ENCODE results near the gene PACC1. TPM values are rescaled to one million over a fixed set of nuclear protein-coding genes. Genes with fewer than 3 reads are reported as not detected.
"Not testable (repeated sequence)": the region's sequence is repeated elsewhere in the genome, so short reads cannot be mapped to it uniquely, and the experiment has no call there.

PACC1 gene
- total RNA-seq, 1 donor from 2014 or later: 1.2 TPM

DNA sequence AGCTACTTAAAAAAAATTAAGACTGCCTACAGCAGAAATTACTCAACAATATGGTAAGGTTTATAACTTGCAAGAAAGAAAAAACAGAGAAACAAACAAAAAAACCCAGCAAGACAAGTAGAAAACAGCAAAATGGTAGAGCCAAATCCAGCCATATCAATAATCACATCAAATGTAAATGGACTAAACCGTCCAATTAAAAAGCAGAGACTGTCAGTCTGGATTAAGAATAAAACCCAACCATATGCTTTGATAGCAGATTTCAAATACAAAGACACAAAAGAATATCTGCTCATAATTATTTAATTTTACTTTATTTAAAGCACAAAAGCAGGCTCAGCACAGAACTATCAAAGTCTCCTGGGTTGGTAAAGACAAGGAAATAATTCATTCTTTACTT is 17.5 kb downstream of the PACC1 start:
- ATAC-seq (no peak), DNase-seq (ENCODE audit: low spot score) (no peak)

DNA sequence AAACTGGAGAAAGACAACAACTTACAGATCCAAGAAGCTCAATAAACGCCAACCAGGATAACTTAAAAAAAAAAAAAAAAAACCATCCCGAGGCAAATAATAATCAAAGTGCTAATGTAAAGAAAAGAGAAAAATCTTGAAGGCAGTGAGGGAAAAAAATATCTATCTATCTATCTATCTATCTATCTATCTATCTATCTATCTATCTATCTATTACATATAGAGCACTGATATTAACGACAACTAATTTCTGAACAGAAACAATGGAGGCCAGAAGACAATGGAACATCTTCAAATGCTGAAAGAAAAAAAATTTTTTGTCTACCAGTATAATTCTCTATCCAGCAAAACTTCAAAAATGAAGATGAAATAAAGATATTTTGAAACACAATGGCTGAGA is 18.0 kb downstream of the PACC1 start:
- no peak for ATAC-seq
- no peak for DNase-seq (ENCODE audit: low spot score)

DNA sequence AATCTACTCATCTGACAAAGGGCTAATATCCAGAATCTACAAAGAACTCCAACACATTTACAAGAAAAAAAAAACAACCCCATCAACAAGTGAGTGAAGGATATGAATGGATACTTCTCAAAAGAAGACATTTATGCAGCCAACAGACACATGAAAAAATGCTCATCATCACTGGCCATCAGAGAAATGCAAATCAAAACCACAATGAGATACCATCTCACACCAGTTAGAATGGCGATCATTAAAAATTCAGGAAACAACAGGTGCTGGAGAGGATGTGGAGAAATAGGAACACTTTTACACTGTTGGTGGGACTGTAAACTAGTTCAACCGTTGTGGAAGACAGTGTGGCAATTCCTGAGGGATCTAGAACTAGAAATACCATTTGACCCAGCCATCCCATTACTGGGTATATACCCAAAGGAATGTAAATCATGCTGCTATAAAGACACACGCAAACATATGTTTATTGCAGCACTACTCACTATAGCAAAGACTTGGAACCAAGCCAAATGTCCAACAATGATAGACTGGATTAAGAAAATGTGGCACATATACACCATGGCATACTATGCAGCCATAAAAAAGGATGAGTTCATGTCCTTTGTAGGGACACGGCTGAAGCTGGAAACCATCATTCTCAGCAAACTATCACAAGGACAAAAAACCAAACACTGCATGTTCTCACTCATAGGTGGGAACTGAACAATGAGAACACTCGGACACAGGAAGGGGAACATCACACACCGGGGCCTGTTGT is 18.8 kb downstream of the PACC1 start:
- not testable (repeated sequence) for ATAC-seq; DNase-seq (ENCODE audit: low spot score)

DNA sequence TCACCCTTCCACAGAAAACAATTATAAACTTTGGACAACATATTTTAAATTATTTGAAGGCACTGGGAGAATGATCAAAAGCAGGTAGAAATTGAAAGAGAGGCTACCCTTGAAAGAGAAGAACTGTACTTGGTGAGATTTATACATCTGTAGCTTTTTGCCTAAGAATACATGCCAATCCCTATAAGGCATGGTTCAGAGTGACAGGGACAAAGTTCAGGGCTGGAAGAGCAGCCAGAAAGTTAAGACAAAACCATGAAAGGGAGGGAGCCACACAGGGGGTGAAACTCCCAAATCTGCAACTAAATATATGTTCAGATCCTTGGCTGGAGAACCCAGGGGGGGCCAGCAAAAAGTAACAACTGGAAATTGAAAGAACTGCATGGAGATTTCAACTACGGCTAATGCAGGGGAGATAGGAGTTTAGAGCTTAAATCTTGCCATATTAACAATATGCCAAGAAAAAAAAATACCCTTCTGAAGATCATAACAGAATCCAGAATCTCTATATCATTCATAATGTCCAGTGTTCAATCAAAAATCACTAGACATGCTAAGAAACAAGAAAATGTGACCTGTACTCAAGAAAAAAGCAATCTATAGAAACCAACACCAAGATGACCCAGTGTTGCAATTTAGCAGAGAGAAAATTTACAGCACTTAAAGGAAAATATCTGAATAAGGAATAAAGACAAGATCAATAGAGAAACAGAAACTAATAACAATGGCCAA is 25.5 kb downstream of the PACC1 start:
- ATAC-seq (no peak), DNase-seq (ENCODE audit: low spot score) (no peak)

DNA sequence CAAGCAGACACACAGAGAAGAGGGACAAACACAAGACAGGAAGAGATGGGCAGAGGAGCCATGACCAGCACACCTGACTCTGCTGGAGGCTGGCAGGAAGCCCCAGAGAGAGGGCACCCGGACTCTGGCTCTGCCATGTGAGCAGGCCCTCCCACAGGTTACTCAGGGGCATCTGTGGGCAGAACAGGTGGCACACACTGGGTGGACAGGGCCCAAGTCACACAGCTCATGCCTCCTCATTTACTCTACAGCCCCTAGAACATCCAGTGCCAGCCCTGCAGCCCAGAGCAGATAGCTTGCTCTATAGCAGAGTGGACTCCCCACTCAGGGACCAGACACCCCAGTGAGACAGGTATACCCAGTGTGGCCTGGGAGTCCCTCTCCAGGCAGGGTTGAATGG is 28.7 kb downstream of the PACC1 start:
- DNase-seq (ENCODE audit: low spot score) (no peak), ATAC-seq (peak; percentile 45)

DNA sequence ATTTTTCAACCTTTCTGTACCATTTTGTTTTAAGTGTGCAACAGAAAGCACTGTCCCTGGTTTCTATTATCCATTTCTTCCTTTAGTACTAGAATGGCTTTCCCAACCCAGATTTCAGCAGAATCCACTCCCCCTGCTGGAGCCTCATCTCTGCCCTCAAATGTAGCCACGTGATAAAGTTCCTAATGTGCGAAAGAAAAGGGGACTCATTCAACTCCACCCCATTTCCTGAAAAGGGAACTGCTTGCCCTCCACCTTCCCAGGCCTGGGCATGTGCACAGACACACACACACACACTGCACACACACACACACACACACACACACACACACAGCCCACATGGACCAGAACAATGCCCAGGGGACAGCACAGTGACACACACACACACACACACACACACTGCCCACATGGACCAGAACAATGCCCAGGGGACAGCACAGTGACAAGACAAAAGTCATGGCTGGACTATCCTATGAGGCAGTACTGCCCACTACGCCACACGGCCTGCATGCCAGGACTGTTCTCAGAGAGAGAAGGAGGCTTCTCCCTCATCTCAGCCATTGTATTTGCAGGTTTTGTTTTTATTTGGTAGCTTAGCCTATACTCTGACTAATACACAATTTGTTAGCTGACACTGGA is 33.2 kb downstream of the PACC1 start:
- ATAC-seq (peak; percentile 27), DNase-seq (ENCODE audit: low spot score) (no peak)

DNA sequence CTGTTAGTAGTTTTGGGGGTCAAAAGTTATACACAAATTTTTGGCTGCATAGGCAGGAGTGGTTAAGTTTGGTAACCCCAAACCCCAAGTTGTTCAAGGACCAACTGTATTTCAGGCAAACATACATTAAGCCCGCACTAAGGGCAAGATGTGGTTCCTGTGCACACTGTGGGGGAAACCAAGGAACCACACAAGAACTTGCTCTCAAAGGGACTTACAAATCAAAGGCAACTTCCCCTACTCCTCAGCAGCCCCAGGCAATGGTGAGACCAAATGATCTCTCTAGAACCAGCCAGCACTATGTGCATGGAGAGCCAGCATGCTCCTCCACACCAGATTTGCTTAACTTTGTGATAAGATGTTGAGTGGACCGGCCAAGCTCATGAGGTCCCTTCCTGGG is 35.3 kb downstream of the PACC1 start:
- ATAC-seq (no peak), DNase-seq (ENCODE audit: low spot score) (no peak)

DNA sequence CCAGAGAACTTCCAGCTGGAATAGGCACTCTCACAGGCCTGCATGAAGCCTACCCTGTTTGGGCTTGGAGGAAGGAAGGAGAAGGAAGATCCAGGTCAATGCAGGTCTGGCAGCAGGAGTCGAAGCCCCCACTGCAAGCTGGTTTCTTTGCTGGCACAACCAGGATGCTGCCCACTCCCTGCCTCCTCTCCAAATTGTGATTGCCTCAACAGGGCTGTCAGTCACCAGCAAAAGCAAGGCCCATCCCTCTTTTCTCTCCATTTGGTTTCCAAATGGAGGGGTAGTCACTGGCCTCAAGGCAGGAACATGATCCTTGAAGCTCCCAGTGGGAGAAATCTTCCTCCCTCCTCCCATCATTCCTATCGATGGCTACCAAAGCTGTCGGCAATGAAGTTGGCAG is 37.0 kb downstream of the PACC1 start:
- ATAC-seq (no peak), DNase-seq (ENCODE audit: low spot score) (no peak)

DNA sequence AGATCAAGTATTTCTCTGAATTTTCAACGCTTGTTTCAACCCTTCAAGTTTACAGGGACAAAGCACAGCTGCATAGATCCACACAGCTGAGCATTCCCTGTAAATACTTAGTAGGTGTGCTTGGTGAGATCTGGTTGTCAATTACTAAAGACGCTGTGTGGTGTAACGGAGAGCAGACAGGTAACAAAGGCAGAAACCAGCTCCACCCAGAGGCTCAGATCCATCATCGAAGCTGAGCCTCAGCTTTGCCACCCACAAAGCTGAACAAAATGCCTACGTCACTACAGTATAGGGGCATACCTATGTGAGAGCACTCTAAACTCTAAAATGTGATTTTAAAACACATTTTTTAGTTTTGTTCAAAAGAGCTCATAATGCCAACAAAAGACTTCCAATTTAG is 38.7 kb downstream of the PACC1 start:
- DNase-seq (ENCODE audit: low spot score) (no peak), ATAC-seq (no peak)

DNA sequence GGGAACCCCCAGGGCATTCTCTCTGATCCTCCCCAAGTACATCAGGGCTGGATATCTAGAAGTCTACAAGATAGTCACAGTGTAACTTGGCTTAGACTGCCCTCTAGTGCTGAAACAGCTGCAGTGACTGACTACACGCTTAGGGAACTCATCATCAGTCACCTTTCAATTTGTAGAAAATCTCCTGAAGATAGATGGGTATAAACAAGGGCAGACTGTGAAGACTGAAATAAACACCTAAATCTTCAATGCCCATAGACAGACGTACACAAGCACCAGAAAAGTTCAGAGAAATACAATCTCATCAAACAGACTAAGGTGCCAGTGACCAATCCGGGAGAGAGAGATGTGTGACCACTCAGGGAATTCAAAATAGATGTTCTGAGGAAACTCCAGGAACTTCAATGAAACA is 46.6 kb downstream of the PACC1 start:
- DNase-seq (ENCODE audit: low spot score) (no peak), ATAC-seq (peak; percentile 97)

DNA sequence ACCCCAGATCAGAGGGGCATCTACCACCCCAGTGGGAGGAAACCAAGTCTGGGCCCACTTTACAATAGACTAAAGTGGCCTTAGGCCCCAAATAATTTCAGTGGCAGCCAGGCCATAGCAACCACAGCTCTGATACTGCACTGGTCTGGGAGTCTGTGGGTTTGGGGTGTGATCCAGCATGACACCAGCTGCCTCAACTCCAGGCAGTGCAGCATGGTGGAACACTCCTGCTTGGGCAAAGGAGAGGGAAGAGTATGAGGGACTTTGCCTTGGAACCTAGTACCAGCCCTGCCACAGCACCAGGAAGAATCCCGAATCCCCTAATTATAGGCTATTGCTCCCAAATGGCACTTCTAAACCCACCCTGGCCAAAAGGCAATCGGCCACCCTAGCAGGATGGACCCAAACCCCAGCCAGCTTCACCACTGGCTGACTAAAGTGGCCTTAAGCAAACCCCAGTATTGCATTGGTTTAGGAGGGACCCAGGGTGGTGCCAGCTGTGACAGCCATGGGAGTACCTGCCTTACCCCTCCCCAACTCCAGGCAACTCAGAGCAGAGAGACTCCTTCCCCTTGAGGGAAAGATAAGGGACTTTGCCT is 47.1 kb downstream of the PACC1 start:
- DNase-seq (ENCODE audit: low spot score) (no peak), ATAC-seq (peak; percentile 68)

DNA sequence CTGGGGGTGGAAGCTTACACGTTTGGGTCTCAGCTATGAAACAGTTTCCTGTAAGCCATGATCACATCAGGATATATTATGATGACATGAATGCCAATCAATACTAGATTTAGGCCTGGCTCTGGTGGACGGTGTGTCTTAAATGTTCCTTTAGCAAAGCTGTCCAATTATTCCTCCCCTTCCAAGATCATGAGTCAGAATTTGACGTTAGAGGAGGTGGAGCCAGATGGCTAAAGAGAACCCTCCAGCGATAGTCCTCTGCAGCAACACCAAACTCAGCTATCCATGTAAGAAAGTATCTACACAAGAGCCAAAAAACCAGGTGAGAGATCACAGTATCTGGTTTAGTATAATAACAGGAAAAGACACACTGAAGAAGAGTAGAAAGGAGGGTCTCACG is 47.8 kb downstream of the PACC1 start:
- ATAC-seq: no peak
- no peak for DNase-seq (ENCODE audit: low spot score)

DNA sequence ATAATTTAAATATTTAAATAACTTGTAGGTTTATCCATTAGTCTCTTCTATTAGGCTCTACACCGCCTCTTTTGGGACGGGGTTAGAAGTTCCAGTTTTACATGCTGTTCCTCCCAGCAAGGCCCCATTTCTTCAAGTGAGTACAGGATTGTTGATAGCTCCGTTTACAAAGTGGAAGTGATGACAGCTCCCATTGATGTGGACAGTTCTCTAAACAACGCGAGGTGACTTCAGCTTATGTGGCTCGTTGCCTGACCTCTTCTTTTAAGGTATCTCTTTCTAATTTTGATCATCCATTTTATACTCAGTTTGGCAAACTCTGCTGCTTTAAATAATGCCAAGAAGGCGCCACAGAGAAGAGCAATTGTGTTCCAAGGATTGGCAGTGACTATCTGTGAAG is 49.7 kb downstream of the PACC1 start:
- no peak for ATAC-seq
- no peak for DNase-seq (ENCODE audit: low spot score)

DNA sequence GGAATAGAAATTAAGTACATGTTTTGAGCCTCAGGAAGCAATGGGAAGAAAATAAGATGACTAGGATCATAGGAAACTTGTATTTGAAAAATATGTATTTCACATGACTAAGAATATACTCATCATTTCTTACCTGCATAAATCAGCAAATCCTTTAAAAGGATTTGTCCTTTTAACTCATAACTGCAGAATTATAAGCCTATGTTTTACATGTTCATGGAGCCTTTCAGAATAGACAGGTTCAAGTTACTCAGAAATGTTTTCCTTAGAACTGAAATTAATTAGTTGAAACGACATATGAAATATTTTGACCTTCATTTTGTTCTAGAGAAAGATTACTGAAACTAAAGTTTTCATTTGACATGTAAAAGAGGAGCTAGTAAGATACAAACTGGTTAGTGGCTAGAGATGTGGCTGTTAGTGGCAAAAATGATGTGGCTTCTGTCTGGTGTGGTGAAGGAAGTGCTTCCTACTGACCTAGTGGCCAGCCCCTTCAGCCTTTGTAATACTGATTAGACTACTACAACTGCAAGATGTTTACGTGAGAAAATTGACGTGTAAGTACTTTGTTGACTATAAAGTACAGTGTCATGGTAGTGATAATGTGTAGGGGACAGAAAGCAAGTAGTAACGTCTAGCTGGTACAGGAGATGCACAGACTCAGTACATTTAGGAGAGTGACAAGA is 54.7 kb downstream of the PACC1 start:
- ATAC-seq (no peak), DNase-seq (ENCODE audit: low spot score) (no peak)

DNA sequence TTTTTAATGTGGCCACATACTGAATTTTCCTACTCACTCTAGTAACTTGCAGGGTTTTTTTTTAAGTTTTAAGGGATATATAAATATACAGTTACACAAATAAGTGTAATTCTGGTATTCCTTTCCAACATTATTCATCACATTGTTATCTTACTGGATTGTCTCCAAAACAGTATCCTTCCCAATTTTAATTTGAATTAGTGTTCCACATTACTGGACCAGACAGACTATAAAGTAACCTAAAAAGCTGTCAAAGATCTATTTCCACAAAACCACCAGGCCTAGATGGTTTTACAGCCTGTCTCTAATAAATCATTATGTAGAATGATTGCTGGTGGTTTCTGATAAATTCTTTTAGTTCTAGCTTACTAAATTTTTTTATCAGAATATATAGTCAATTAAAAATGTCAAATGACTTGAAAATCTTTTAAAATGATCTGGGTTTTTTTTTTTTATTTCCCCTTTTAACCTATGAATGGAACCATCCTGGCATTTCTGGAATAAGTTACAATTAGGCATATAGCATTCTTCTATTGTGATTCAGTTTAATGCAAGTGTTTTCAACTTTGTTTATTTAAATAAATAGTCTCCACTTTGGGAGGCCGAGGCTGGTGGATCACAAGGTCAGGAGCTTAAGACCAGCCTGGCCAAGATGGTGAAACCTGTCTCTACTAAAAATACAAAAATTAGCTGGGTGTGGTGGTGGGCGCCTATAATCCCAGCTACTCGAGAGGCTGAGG is 59.3 kb downstream of the PACC1 start:
- ATAC-seq (no peak), DNase-seq (ENCODE audit: low spot score) (no peak)

DNA sequence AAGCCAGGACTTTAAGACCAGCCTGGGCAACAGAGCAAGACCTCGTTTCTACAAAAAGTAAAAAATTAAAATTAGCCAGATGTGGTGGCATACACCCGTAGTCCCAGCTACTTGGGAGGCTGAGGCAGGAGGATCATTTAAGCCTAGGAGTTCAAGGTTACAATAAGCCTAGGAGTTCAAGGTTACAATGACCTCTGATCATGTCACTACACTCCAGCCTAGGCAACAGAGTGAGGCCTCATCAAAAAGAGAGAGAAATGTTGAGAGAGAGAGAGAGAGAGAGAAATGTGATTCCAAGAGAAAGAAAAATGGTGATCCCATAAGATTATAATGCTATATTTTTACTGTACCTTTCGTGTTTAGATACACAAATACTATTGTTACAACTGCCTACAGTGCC is 60.2 kb downstream of the PACC1 start:
- DNase-seq (ENCODE audit: low spot score) (no peak), ATAC-seq (no peak)

DNA sequence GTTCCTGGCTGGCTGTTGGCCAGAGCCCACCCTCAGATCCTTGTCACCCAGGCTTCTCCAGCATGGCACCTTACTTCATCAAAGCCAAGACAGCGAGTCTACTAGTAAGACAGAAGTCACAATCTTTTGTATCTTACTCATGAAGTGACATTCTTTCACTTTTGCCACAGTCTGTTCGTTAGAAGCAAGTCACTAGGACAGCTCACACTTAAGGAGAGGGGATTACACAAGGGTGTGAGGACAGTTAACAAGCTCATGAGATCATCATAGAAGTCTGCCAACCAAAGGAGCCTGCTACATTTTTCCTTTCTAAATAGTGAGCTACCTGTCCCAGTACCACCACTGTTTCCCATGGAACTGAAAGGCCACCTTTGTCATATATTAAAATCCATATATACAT is 61.5 kb downstream of the PACC1 start:
- ATAC-seq (no peak), DNase-seq (ENCODE audit: low spot score) (no peak)

DNA sequence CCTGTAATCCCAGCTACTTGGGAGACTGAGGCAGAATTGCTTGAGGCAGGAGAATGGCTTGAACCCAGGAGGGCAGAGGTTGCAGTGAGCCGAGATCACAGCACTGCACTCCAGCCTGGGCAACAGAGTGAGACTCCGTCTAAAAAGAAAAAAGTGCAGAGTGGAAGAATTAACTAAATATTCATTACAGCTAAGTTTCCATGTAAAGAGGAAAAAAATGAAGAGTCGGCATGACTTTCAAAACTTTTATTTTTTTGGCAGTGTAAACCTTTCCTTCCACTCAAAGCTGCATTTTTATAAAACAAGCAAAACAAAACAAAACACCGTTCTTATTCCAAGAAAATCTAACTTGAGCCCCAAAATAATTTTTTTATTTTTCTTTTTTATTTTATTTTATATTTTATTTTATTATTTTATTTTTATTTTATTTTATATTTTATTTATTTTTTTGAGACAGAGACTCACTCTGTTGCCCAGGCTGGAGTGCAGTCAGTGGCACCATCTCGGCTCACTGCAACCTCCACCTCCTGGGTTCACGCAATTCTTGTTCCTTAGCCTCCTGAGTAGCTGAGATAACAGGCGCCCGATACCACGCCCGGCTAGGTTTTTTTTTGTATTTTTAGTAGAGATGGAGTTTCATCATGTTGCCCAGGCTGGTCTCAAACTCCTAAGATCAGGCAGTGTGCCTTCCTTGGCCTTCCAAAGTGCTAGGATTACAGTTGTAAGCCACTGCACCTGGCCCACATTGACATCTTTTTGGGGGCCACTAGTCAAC is 62.9 kb downstream of the PACC1 start:
- DNase-seq (ENCODE audit: low spot score) (no peak), ATAC-seq (no peak)

DNA sequence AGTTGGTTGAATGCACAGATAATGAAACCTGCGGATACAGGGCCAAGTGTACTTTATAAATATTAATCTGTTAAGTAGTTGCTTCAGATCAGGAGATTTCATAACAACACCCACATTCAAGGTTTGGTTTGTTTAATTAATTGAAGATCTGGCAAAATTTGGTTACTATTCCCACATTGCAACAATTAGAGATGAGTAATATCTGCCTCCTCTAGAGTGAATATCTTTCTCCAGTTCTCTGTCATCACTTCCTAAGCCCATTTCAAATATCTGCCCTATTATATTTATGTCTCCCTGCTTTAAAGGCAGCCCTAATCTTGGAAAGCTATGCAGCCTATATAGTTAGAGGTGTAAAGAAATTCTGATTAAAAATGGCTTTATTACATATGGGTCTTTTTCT is 68.1 kb downstream of the PACC1 start:
- ATAC-seq (no peak), DNase-seq (ENCODE audit: low spot score) (no peak)

DNA sequence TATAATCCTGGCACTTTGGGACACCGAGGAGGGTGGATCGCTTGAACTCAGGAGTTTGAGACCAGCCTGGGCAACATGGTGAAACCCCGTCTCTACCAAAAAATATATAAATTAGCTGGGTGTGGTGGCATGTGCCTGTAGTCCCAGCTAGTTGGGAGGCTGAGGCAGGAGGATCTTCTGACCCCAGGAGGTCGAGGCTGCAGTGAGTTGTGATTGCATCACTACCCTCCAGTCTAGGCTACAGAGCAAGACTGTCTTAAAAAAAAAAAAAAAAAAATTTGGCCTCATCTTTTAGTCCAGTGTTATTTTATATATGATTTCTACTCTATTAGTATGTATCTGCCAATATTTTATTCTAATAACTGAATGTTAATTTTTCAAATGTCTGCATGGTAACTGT is 69.8 kb downstream of the PACC1 start:
- DNase-seq (ENCODE audit: low spot score) (no peak), ATAC-seq (no peak)

Data from left lobe of liver (tissue), 2 donors.